Ishikawa (cell line): ENCODE measurements around the gene TLR8.

ENCODE experiments used
- FOXM1 ChIP-seq: IDR thresholded peaks from 2 replicates; pipeline ENCODE4 v1.6.1; 2012; ENCODE audit warnings: low read depth, borderline replicate concordance
- NFIC ChIP-seq: IDR thresholded peaks from 2 replicates; pipeline ENCODE4 v1.6.1; 2012
- TF ChIP-seq, protein P1 (sequence below): IDR thresholded peaks from 2 replicates; pipeline ENCODE4 v1.6.1; 2012

GRCh38 chrX:12945494-12945893, 39.1 kb downstream of the TLR8 start:
- no peak for TF ChIP-seq FOXM1
- no peak for TF ChIP-seq NFIC
- TF ChIP-seq, protein P1, sequence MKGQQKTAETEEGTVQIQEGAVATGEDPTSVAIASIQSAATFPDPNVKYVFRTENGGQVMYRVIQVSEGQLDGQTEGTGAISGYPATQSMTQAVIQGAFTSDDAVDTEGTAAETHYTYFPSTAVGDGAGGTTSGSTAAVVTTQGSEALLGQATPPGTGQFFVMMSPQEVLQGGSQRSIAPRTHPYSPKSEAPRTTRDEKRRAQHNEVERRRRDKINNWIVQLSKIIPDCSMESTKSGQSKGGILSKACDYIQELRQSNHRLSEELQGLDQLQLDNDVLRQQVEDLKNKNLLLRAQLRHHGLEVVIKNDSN: no peak
